ACHN (cell line): ENCODE data around the gene PKDCC.

Experiments used
- DNase-seq: peaks from one replicate; pipeline ENCODE4 v3.0.0-alpha.2; 2015
- in situ Hi-C: cut with HindIII; loops from 2 replicates; pipeline ENCODE4 v1.10.0; 2017; ENCODE audit warnings: low sequenced_read_pairs, low pct_ligation_motif_present, low pct_unique_long_range_greater_than_20kb

Gene PKDCC

DNA sequence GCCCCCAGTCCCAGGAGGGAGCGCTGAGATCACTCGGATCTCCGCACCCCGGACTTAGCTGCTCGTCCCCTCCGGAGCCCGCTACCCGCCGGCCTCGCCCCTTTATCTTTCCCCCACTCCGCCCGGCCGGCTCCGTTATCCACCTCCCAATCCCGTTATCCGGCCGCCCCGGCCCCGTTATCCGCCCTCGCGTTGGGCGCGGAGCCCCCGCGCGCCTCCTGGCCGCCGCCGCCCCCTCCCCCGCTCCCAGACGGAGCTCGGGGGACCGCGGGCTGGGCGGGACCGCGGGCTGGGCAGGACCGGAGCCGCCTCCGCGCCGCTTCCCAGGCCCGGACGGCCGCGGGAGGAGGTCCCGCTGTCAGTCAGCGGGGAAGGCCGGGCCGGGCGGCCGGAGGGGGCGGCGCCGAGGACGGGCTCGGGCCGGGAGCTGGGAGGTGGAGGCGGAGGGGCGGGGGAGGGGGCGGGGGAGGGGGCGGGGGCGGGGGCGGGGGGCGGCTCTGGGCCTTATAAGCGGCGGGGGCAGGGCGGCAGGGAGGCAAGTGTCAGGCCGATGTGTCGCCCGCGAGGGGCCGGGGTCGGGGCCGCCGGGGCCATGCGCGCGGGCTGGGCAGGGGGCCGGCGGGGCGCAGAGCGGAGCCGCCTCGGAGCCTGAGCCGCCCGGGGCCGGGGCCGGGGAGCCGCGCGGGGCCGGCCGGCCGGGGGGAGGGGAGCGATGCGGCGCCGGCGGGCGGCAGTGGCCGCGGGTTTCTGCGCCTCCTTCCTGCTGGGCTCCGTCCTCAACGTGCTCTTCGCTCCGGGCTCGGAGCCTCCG lies at the start of gene PKDCC:
TSS of gene PKDCC (plus strand) at position 534 of the 811 bp plus-strand sequence. CDS start at position 713, 179 bp downstream.
- in situ Hi-C loops = no loop called here
- DNase-seq = peak; percentile 83

DNA sequence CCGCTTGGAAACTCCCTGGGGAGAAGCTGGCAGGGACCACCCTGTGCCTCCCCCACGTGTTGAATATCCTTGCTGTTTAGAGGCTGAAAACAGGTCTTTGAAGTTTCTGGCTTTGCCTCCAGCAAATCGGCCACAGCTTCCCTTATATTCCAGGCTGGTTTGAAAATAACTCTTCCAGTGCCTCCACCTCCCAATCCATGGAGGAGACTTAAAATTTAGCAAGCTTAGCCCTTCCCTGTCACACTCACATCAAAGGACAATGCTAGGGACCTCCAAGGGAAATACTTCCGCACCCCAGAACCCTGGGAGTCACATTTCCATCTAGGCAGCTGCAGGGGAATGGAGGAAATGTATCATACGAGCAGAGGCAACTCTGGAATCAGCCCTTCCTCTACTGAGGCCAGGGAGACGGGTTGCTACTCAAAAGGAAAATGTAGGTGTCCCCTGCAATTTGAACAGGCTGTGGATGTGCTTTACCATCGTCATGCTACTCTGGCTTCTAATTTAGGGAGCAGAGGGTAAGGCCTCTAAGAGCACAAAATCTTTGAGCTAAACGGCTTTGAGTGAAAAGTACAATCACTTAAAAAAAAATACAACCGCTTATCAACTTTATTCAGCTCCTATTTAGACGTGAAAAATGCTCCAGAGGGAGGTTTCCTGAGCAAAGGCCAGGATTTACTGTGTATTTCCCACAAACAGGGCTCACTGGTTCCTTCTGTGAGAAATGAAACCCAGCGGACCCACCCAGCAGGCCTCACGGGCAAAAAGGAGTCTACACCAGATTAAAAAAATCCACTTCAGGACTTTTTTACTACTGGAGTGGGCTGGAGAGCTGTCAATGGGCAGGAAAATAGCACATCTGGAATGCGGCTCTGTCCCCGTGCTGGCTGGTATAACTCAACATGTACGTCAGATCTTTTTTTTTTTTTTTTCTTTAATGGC lies 49.4 kb upstream of the PKDCC start:
- in situ Hi-C loops = no loop called here
- no peak for DNase-seq

DNA sequence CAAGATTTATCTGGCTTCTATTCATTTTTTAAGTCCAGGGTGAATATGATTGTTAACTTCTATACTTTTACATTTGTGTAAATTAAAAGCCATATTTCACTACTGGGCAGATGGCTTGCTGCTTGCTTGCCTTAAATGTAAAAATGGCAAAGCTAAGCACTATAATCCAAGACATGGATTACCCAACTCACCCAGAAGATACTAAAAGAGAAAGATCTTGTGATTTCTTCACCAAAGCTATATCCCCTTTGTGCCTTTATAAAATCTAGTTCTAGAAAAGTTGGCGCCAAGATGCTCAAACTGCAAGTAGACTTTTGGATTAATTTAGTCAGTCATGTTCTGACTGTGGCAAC lies 48.7 kb upstream of the PKDCC start:
- in situ Hi-C loops = no loop called here
- no peak for DNase-seq

GRCh38 chr2:41999592-42000281 lies 48.1 kb upstream of the PKDCC start:
- no peak for DNase-seq
- in situ Hi-C loops = no loop called here

DNA sequence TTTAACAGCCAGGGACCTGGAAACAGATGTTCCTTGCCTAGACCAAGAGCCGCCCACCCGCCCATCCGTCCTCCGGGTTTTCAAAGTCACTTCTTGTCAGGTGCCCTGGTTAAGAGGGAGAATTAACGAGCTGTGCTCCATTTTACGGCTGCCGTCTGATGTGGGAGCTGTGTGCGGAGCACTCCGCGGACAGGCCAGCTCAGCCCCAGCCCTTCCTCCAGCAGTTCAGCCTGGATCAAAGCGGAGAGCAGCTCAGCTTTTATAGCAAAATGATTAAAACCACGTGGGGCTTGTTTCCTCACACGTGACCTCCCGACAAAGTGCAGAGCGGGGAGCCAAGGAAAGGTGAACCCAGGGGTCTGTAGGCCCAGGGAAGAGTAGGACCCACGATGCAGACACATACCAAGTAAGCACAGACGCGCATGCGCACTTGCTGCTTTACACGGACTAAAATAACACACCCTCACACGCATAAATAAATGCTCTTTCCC lies 46.1 kb upstream of the PKDCC start:
- in situ Hi-C loops = no loop called here
- no peak for DNase-seq

DNA sequence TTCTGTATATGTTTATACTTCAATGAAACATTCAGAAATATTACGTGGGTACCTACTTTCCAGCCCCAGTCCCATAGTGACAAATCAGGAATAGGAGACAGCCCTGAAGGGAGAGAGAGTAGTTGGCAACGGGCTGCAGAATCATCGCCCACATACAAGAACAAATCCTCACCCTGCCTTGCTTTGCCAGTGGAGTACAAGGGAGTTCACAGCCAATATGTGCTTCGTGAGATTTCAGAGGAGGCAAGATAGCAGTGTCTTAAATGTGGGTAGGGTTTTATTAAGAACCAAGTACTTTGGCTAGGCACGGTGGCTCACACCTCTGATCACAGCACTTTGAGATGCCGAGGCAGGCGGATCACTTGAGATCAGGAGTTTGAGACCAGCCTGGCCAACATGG lies 40.3 kb upstream of the PKDCC start:
- in situ Hi-C loops = no loop called here
- no peak for DNase-seq

DNA sequence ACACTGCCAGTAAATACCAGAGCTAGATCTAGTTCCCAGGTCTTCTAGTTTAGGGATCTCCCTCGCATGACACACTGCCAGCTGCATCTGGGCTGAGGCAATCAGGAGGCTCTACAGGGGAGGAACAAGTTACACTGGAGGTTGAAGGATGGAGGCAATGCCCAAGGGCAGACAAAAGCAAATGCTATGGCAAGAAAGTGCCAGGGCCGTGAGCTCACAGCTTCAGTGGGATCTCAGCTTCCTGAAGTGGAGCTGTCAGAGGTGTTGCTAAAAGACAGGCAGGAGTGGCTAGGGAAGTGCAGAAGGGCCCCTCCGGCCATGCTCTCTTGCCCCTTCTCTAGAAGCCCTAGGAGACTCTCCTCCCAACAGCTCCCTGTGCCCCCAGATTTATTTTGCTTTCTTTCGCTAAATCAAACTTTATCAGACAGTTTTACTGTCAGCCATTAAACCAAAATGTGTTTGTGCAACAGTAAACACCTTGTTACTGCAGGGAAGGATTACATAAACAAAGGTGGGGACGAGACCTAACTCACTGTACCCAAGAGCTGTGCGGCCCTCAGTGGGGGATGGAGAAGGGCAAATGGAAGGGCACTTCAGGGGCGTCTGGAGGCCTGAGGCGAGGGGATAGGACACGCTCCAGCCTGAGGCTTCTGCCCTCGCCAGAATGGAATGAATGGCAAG lies 39.4 kb upstream of the PKDCC start:
- in situ Hi-C loops = no loop called here
- DNase-seq = no peak

DNA sequence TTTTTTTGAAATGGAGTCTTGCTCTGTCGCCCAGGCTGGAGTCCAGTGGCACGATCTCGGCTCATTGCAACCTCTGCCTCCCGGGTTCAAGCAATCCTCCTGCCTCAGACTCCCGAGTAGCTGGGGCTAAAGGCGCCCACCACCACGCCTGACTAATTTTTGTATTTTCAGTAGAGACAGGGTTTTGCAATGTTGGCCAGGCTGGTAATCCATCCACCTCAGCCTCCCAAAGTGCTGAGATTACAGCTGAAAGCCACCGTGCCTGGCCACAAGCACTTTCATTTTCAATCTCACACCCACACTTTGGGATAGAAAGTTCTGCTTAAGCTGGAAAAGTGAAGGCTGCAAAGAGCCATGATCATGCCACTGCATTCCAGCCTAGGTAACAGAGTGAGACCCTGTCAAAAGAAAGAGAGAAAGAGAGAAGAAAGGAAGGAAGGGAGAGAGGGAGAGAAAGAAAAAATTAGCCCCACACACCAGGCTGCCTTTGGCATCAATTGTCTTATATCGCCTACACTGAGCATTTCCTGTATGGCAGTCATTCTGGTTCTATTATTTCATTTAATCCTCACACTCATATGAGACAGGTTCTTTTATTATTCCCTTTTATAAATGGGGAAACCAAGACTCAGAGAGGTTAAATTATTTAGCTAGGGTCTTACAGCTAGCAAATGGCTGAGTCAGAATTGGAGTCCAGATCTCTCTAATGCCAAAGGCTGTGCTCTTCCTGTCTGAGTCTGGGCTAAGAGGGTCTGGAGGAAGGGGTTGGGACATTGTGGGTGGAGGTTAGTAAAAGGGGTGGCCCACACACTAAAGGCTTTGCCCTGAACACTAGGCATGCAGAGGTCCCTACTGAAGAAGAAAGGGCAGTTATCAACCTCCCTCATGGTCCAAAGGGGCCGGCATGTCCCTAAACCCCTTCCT lies 37.9 kb upstream of the PKDCC start:
- in situ Hi-C loops = no loop called here
- DNase-seq = no peak

DNA sequence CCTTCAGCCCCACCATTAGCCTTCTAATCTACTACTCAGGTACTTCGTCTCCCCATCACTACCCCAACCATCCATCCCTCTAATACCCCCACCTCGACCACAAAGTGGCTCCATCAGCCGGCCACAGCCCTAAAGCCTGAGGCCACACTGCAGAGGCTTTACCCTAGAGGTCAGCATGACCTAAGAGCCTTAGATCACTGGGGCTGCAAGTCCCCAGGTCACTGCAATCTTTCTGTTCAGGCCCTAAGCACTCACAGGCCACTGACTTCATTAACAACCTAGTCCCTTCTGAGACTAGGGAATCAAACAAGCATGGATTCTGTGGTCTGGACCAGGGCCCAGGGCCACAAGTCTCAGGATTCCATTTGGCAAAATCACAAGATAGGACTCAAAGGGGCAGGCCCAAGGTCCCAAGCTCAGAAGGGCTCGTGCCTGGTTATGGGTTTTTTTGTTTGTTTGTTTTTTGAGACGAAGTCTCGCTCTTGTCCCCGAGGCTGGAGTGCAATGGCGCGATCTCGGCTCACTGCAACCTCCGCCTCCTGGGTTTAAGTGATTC lies 37.0 kb upstream of the PKDCC start:
- DNase-seq = peak; percentile 92
- in situ Hi-C loops = no loop called here

- in situ Hi-C loops = no loop called here
- no peak for DNase-seq
Observed at GRCh38 chr2:42012137-42012536, 35.7 kb upstream of the PKDCC start.

DNA sequence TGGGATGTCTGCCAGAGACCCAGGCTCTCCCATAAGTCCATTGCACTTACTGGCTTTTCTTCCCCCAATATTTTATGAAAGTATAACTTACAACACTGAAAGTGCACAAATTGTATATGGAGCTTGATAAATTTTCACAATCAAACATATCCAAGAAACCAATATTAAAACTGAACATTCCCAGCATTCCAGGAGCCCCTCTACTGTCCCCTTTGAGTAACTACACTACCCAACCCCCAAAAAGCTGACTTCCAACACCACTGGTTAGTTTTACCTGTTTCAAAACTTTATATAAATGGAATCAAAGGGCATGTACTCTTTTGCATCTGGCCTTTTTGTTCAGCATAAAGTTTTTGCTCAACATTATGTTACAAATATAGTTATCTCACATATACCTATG lies 35.2 kb upstream of the PKDCC start:
- DNase-seq = no peak
- in situ Hi-C loops = no loop called here

DNA sequence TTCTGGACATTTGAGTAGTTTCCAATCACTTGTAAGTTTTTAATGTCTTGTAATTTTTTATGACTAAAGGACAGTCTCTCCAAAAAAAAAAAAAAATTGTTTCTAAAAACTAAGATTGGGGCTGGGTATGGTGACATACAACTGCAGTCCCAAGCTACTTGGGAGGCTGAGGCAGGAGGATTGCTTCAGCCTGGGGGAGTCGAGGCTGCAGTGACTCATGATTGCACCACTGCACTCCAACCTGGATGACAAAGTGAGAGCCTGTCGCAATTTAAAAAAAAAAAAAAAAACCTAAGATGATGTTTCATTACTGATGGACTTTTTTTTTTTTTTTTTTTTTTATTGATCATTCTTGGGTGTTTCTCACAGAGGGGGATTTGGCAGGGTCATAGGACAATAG lies 34.4 kb upstream of the PKDCC start:
- in situ Hi-C loops = no loop called here
- no peak for DNase-seq

- in situ Hi-C loops = no loop called here
- DNase-seq = no peak
Observed at GRCh38 chr2:42021464-42021863, 26.4 kb upstream of the PKDCC start.

- in situ Hi-C loops = no loop called here
- DNase-seq = no peak
Observed at GRCh38 chr2:42025151-42025582, 22.7 kb upstream of the PKDCC start.

DNA sequence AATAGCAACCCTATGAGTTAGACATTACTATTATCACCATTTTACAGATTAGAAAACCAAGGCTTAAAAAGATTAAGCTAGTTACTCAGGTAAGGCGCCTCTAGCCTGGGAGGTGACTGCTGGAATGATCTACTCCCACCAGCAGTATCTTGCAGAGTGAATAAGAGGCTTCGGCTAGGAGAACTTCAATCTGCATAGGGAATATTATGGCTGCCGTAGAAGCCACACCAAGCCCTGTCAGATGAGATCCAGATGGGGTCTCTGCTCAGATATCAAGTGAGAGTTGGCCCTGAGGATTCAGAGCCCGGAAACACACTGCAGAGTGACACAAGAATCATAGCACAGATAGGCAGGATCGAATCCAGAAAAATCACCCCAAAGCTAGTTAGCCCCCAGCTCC lies 21.5 kb upstream of the PKDCC start:
- DNase-seq = no peak
- in situ Hi-C loops = no loop called here

GRCh38 chr2:42028571-42029148 lies 19.2 kb upstream of the PKDCC start:
- no peak for DNase-seq

DNA sequence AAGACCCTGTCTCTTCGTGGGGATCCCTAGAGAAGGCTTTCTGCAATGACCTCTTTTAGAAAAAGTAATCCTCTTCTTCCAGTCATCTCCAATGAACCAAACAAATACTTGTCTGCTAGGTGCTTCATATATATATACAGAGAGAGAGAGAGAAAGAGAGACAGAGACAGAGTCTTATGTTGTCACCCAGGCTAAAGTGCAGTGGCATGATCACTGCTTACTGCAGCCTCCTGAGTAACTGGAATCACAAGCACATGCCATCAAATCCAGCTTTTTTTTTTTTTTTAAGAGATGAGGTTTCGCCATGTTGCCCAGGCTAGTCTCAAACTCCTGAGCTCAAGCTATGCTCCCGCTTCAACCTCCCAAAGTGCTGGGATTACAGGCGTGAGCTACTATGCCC lies 18.6 kb upstream of the PKDCC start:
- DNase-seq = no peak
- in situ Hi-C loops = no loop called here

More at GRCh38 chr2:42028571-42029148, 19.2 kb upstream of the PKDCC start:
- in situ Hi-C loops = no loop called here
